Stomach (tissue), 9 donors: ENCODE measurements around the gene SMC1B. TPM values are rescaled to one million over a fixed set of nuclear protein-coding genes. Genes with fewer than 3 reads are reported as not detected.

Source experiments
- DNase-seq, 2 donors: peaks; one replicate each; pipeline versions ENCODE4 v3.0.0 to v3.0.0-alpha.2; 2013 to 2019
- H3K27ac ChIP-seq, 5 donors: fragments of 200-600 bp in 4 of 5; sonication (generic) in 4 of 5; one replicate each; pipeline ENCODE4 v1.5.1; 2013 to 2019; ENCODE audit warnings: mild to moderate bottlenecking in 1 of 5, moderate library complexity in 1 of 5
- H3K27me3 ChIP-seq, 3 donors: fragments of 200-600 bp; sonication (generic); one replicate each; pipeline ENCODE4 v1.5.1; 2017 to 2019; ENCODE audit warnings: mixed run types in 1 of 3
- H3K36me3 ChIP-seq, 4 donors: fragments of 200-600 bp; sonication (generic); 1 replicate in 3 of 4; 2 replicates in 1 of 4; pipeline ENCODE4 v1.5.1; 2016 to 2019
- H3K4me1 ChIP-seq, 4 donors: fragments of 200-600 bp; sonication (generic); one replicate each; pipeline ENCODE4 v1.5.1; 2016 to 2019
- H3K4me3 ChIP-seq, 4 donors: fragments of 200-600 bp; sonication (generic) in 3 of 4; one replicate each; pipeline ENCODE4 v1.5.1; 2016 to 2019; ENCODE audit warnings: mild to moderate bottlenecking in 1 of 4
- H3K9me3 ChIP-seq, 4 donors: fragments of 200-600 bp; sonication (generic); one replicate each; pipeline ENCODE4 v1.5.1; 2016 to 2019
- EP300 ChIP-seq: sonication (generic); formaldehyde crosslinking; IDR thresholded peaks from one replicate; pipeline ENCODE4 v1.6.1; 2017; ENCODE audit warnings: antibody characterized with exemption
- POLR2A ChIP-seq, 4 donors: fragments of 450-650 bp; IDR thresholded peaks; one replicate each; pipeline ENCODE4 v1.6.1; 2016; ENCODE audit warnings: antibody characterized with exemption in 4 of 4, control low read depth in 2 of 4, mild to moderate bottlenecking in 1 of 4, moderate library complexity in 1 of 4
- POLR2AphosphoS5 ChIP-seq, 3 donors: sonication (generic); formaldehyde crosslinking; IDR thresholded peaks; one replicate each; pipeline ENCODE4 v1.6.1; 2016; ENCODE audit warnings: antibody characterized with exemption in 3 of 3
- WGBS, 5 donors: extraction: QIAGEN DNeasy Blood & Tissue Kit in 3 of 5; methylation state at CpG; one replicate each; pipeline versions ENCODE4 v1.1.5 to v1.1.7; 2013 to 2018; 5-methylcytosine and 5-hydroxymethylcytosine counted together
- intact Hi-C: fragments of 100-400 bp; cut with DNase I; formaldehyde crosslinking; loops from one replicate; pipeline ENCODE4 v1.15.1; 2023; ENCODE audit warnings: low total_unique reads
- polyA plus RNA-seq, 3 donors: library from polyadenylated mRNA; stranded (reverse); fragments of 200-250 nt; gene quantifications; one replicate each; pipeline ENCODE4 v1.2.3, GENCODE V29; 2013
- total RNA-seq, 5 donors: library from RNA; depleted of rRNA; stranded (reverse); fragments of >200 nt; gene quantifications; one replicate each; pipeline versions ENCODE4 v1.1.0 to v1.2.3, GENCODE V29; 2014 to 2016
- TF ChIP-seq, protein P1 (sequence below), 7 experiments: fragments of 450-650 bp in 4 of 7; fragments of 200-600 bp in 3 of 7; sonication (generic) in 3 of 7; IDR thresholded peaks; one replicate each; pipeline ENCODE4 v1.5.1; 2016 to 2019; ENCODE audit warnings: antibody characterized with exemption in 7 of 7, control low read depth in 2 of 7, mild to moderate bottlenecking in 1 of 7
- donor health status: healthy with polysubstance abuse.
- donor health status: Bipolar disorder and iron deficiency.
- donor health status: healthy.

SMC1B gene
- total and polyA plus RNA-seq, 8 donors, result 0.05 TPM; not detected in 7

DNA sequence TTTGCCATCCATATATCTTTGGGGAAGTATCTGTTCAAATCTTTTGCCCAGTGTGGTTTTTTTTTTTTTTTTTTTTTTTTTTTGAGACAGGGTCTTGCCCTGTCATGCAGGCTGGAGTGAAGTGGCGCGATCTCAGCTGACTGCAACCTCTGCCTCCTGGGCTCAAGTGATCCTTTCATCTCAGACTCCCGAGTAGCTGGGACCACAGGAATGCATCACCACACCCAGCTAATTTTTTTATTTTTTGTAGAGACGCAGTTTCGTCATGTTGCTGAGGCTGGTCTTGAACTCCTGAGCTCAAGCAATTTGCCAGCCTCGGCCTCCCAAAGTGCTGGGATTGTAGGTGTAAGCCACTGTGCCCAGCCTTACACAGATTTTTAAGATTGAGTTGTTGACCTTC is 108.4 kb downstream of the SMC1B start:
- H3K27me3 ChIP-seq, result no peaks in the 10 kb centered on the region
- no peaks in the 10 kb centered on the region for H3K36me3 ChIP-seq
- H3K4me3 ChIP-seq, result no peak overlapping the region
- intact Hi-C loops, result no loop called here
- no peak overlapping the region for H3K27ac ChIP-seq
- 78 to 90% (median 82%) methylated on average over 6 of the region's 6 CpGs for WGBS, 5 donors
- peaks cover 6 to 9% (median 9%) of the 10 kb centered on the region in 4 donors for H3K4me1 ChIP-seq
- H3K9me3 ChIP-seq, result no peaks in the 10 kb centered on the region
- TF ChIP-seq, protein P1, sequence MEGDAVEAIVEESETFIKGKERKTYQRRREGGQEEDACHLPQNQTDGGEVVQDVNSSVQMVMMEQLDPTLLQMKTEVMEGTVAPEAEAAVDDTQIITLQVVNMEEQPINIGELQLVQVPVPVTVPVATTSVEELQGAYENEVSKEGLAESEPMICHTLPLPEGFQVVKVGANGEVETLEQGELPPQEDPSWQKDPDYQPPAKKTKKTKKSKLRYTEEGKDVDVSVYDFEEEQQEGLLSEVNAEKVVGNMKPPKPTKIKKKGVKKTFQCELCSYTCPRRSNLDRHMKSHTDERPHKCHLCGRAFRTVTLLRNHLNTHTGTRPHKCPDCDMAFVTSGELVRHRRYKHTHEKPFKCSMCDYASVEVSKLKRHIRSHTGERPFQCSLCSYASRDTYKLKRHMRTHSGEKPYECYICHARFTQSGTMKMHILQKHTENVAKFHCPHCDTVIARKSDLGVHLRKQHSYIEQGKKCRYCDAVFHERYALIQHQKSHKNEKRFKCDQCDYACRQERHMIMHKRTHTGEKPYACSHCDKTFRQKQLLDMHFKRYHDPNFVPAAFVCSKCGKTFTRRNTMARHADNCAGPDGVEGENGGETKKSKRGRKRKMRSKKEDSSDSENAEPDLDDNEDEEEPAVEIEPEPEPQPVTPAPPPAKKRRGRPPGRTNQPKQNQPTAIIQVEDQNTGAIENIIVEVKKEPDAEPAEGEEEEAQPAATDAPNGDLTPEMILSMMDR (IDR thresholded peaks at IDR 0.05), result no peak
- TF ChIP-seq POLR2AphosphoS5 (IDR thresholded peaks at IDR 0.05) (no peak), EP300 (no peak), POLR2A (IDR thresholded peaks at IDR 0.05) (no peak)
- no peak for DNase-seq

DNA sequence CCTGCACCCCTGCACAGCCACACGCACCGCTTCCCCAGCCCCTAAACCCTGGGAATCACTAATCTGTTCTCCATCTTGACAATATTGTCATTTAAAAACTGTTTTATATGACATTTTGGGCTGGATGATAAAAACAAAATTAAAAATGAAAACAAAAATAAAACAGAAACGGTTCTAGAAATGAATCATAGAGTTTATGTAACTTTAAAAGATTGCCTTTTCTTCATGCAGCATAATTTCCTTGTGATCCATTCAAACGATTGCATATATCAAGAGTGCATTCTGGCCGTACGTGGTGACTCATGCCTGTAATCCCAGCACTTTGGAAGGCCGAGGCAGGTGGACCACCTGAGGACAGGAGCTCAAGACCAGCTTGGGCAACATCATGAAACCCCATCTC is 110.2 kb downstream of the SMC1B start:
- Histone ChIP-seq H3K4me3 (no peak overlapping the region), H3K4me1 (no peaks in the 10 kb centered on the region), H3K27me3 (no peaks in the 10 kb centered on the region), H3K9me3 (no peaks in the 10 kb centered on the region), H3K27ac (no peak overlapping the region), H3K36me3 (no peaks in the 10 kb centered on the region)
- no peak for DNase-seq
- TF ChIP-seq EP300 (no peak), POLR2AphosphoS5 (IDR thresholded peaks at IDR 0.05) (no peak), POLR2A (IDR thresholded peaks at IDR 0.05) (no peak)
- TF ChIP-seq, protein P1 (IDR thresholded peaks at IDR 0.05), result no peak
- 66 to 76% (median 72%) methylated on average over 7 of the region's 7 CpGs for WGBS, 5 donors
- intact Hi-C loops, result no loop called here

DNA sequence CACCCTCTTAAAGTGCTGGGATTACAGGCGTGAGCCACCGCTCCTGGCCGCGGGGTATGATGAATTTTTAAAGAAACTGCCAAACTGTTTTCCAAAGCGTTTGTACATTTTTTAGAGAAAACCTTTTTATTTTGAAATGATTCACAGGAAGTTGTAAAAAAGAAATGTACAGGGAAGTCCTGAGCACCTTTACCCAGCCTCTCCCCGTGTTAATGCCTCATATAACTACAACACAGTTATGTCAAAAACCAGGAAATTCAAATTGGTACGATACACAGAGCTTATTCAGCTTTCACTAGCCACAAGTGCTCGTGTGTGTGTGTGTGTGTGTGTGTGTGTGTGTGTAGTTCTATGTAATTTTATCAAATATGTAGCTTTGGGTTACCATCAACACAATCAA is 110.6 kb downstream of the SMC1B start:
- TF ChIP-seq, protein P1 (IDR thresholded peaks at IDR 0.05), result no peak
- no peak for TF ChIP-seq POLR2A (IDR thresholded peaks at IDR 0.05)
- no peak for TF ChIP-seq EP300
- TF ChIP-seq POLR2AphosphoS5 (IDR thresholded peaks at IDR 0.05), result no peak
- WGBS, 5 donors, result 70 to 79% (median 72%) methylated on average over 8 of the region's 8 CpGs
- H3K27ac ChIP-seq, result no peak overlapping the region
- no peak overlapping the region for H3K4me3 ChIP-seq
- no peaks in the 10 kb centered on the region for H3K9me3 ChIP-seq
- no peaks in the 10 kb centered on the region for H3K4me1 ChIP-seq
- intact Hi-C loops, result no loop called here
- no peaks in the 10 kb centered on the region for H3K36me3 ChIP-seq
- H3K27me3 ChIP-seq, result no peaks in the 10 kb centered on the region
- no peak for DNase-seq

DNA sequence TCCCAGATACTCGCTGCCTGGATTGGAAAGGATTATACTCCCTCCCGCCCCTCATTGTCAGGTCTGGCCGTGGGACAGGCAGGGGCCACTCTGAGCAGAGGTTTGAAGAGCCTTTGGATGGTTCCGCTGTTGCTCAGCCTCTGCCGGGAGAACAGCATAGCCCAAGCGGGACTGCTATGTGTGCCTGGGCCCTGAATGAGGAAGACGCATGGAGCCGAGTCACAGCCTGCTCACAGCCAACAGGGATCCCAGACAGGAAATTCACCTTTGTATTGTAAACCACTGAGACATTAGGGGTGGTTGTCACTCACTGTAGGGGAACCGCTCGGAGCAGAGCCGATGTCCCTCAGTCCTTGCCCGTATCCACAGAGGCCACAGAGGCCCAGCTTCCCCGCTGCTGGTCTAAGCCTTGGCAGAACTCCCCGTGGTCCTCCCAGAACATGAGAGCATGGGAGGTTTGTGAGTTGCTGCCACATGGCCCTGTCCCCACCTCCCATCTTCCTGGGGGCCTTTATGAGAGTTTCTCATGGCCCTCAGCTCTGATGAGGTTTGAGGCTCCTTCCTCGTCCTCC is 114.4 kb downstream of the SMC1B start:
- intact Hi-C loops, result no loop called here
- WGBS, 5 donors, result 72 to 85% (median 79%) methylated on average over 9 to 15 of the region's 15 CpGs

More for the DNA sequence above, 114.4 kb downstream of the SMC1B start:
- H3K36me3 ChIP-seq, result no peaks in the 10 kb centered on the region
- no peak for DNase-seq
- no peaks in the 10 kb centered on the region for H3K27me3 ChIP-seq
- no peaks in the 10 kb centered on the region for H3K4me1 ChIP-seq
- no peak overlapping the region for H3K4me3 ChIP-seq
- no peak overlapping the region for H3K27ac ChIP-seq
- TF ChIP-seq, protein P1 (IDR thresholded peaks at IDR 0.05), result no peak
- TF ChIP-seq POLR2AphosphoS5 (IDR thresholded peaks at IDR 0.05) (no peak), POLR2A (IDR thresholded peaks at IDR 0.05) (no peak), EP300 (no peak)
- H3K9me3 ChIP-seq, result no peaks in the 10 kb centered on the region
